Measurements from ENCODE around the gene CD36.
"Not testable (repeated sequence)": the region's sequence is repeated elsewhere in the genome, so short reads cannot be mapped to it uniquely, and the experiment has no call there.

The CD36 gene

GRCh38 chr7:80654887-80655340, 16.5 kb downstream of the CD36 start:
- no peak for DNase-seq

- DNase-seq: no peak
Observed at GRCh38 chr7:80656029-80656428, 17.6 kb downstream of the CD36 start.

GRCh38 chr7:80659120-80660055, 20.9 kb downstream of the CD36 start:
- peak; percentile 28 to 67 for DNase-seq

- no peak for DNase-seq
Observed at GRCh38 chr7:80660939-80661338, 22.5 kb downstream of the CD36 start.

DNA sequence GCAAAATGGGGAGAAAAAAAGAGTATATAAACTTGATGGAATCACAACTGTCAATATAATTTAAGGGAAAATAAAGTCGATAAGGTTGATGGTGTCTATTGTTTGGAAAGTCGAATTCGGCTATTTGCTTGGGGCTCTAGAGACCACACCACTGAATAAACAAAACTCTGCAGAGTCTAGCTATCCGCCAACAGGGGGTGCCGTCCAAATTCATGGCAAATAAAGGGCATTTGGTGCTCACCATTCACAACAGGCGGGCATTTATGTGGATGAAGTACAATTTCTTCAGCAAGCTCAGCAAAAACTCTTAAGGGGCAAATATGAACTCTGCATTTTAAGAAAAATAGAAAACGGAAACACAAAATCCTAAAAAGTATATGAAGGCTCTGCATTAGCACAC, 23.3 kb downstream of the CD36 start:
- DNase-seq: peak in 1 of 2 donors; percentile 13

GRCh38 chr7:80662252-80662651, 23.8 kb downstream of the CD36 start:
- DNase-seq: no peak

DNA sequence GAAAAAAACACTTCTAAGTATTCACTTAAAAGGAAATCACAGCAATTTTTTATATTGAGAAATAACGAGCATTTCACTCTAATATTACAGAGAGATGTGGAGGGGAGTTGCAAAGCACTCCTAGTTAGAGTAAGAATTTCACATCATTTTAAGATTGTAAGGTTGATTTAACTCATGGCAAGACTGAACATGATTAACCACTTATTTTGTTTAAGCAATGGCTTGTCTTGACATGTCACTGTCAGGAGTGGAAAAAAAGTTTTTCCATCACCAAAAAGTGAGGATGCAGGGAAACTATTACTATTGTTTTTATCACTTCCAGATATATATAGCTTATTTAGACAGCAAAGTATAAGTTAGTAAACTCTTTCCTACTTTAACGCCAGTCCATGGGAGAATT, 27.1 kb downstream of the CD36 start:
- no peak for DNase-seq

- DNase-seq: no peak
Observed at GRCh38 chr7:80666376-80666775, 27.9 kb downstream of the CD36 start.

DNA sequence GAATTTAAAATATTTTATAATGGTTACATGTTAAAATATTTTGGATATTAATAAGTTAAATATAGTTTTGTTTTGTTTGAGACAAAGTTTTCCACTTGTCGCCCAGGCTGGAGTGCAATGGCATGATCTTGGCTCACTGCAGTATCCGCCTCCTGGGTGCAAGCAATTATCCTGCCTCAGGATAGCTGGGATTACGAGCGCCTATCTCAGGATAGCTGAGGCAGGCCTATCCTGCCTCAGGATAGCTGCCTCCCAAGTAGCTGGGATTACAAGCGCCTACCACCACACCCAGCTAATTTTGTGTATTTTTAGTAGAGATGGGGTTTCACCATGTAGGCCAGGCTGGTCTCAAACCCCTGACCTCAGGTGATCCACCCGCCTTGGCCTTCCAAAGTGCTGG, 30.9 kb downstream of the CD36 start:
- not testable (repeated sequence) for DNase-seq

GRCh38 chr7:80671744-80672143, 33.3 kb downstream of the CD36 start:
- DNase-seq: no peak

GRCh38 chr7:80675090-80675489, 36.6 kb downstream of the CD36 start:
- DNase-seq: no peak

GRCh38 chr7:80676404-80676803, 38.0 kb downstream of the CD36 start:
- no peak for DNase-seq

- DNase-seq: no peak
Observed at GRCh38 chr7:80677629-80678028, 39.2 kb downstream of the CD36 start.

DNA sequence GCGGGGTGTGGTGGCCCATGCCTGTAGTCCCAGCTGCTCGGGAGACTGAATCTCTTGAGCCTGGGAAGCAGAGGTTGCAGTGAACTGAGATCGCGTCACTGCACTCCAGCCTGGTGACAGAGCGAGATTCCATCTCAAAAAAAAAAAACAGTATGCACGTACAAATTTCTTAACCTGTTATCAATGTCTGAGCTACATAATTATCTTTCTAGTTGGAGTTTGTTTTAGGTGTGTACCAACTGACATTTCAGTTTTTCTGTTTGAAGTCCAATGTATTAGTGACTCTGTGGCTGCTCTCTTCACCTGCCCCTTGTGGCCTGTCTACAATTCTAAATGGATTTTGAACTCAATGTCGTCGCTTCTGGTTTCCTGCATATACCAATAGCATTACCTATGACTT, 40.3 kb downstream of the CD36 start:
- DNase-seq: no peak

GRCh38 chr7:80679921-80680907, 41.8 kb downstream of the CD36 start:
- peak; percentile 71 to 75 for DNase-seq

GRCh38 chr7:80681272-80681885, 42.9 kb downstream of the CD36 start:
- peak; percentile 26 to 33 for DNase-seq

DNA sequence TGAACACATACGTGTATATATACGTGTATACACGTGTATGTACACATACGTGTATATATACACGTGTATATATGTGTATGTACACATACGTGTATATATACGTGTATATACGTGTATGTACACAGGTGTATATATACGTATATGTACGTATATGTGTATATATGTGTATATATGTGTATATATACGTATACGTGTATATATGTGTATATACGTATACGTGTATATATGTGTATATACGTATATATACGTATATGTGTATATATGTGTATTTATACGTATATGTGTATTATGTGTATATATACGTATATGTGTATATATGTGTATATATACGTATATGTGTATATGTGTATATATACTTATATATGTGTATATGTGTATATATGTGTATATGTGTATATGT, 44.3 kb downstream of the CD36 start:
- DNase-seq: no peak

- DNase-seq: peak; percentile 42 to 67
Observed at GRCh38 chr7:80686576-80686975, 48.1 kb downstream of the CD36 start.

DNA sequence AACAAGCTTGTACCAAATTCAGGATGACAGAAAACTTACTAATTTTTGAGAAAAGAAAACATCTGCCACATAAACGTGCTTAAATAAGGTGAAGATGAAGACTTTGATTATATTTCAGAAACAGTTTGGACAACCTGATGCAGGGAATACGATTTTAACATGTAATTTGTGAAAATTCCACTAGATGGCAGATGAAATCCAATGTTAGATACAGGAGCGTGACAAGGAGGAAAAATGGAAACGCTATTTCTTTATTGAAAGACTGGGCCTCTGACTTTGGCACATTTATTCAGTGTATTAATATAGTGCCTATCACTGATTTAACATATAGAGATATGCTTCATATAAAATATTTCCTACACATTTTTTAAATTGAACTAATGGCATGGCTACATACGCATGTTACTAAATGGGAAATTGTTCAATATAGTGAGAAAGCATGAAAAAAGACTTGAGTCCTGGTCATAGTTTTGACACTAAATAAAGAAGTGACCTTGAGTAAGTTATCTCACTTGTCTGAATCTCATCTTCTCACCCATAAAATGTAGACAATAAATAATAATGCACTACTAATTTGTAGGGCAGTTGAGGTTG, 60.7 kb downstream of the CD36 start:
- peak; percentile 62 to 88 for DNase-seq

DNA sequence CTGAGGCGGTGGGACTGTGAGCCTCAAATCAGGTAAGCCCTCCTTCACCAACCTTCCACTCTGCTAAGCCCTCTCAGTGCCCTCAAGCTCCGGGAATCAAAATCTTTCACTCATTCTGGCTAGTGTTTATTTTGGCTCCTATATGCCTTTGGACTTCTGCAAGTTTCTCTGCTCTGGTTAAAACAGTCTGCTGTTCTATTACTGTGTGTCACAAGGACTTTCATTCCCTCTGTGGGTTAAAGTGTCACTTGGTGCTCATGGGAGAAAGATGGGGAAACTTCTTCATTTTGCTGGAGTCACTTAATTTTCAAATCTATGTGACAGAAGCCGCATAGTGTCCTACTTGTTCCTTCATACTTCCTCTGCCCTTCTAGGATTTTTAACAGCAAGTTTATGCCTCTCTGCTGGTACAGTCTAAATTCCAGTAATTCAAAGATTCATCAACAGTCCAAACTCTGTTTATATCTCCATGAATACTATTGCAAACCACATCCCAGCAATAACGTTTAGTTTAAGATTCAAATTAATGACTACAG, 61.3 kb downstream of the CD36 start:
- peak; percentile 88 to 91 for DNase-seq

GRCh38 chr7:80703272-80703671, 64.8 kb downstream of the CD36 start:
- DNase-seq: no peak
